GM12891 (cell line): Measurements from ENCODE around the gene COPRS.

ENCODE experiments used
- POLR2A ChIP-seq: IDR thresholded peaks from 2 replicates; pipeline ENCODE4 v1.6.1; 2011; ENCODE audit warnings: low read depth, low read length, control low read depth
- POLR2AphosphoS5 ChIP-seq: IDR thresholded peaks from 2 replicates; pipeline ENCODE4 v1.6.1; 2011; ENCODE audit warnings: low read depth, low read length, control low read depth
- SPI1 ChIP-seq: IDR thresholded peaks from 2 replicates; pipeline ENCODE4 v1.6.1; 2011; ENCODE audit warnings: low read depth, low read length, control low read depth

DNA sequence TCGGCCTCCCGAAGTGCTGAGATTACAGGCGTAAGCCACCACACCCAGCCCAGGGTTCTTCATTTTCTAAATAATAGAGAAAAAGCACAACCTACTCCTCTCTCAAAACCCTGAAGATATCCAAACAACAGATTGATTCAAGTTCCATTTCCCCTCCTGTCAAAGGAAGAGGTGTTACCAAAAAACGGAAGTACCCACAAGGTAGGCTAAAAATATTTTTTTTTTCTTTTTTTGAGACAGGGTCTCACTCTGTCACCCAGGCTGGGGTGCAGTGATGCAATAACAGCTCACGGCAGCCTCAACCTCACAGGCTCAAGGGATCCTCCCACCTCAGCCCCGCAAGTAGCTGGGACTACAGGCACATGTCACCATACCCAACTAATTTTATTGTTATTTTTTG is 23.5 kb upstream of the COPRS start:
- no peak for TF ChIP-seq POLR2A
- TF ChIP-seq POLR2AphosphoS5: no peak
- peak; percentile 21; the same call in 1 of the 2 replicates for TF ChIP-seq SPI1
